A549 (cell line): ENCODE measurements around the gene PDLIM7. TPM values are rescaled to one million over a fixed set of nuclear protein-coding genes. Genes with fewer than 3 reads are reported as not detected.

Source experiments
- BHLHE40 ChIP-seq: IDR thresholded peaks from 2 replicates; pipeline ENCODE4 v1.6.1; 2012; ENCODE audit warnings: low read depth, low read length, inconsistent platforms
- CBX2 ChIP-seq: fragments of 200-600 bp; sonication (generic); IDR thresholded peaks from 2 replicates; pipeline ENCODE4 v1.6.1; 2016; ENCODE audit warnings: low read depth, mild to moderate bottlenecking, borderline replicate concordance
- CEBPB ChIP-seq, 2 experiments: fragments of >200 bp in 1 of 2; sonication (Bioruptor Twin) in 1 of 2; formaldehyde crosslinking in 1 of 2; IDR thresholded peaks; 2 replicates each; pipeline ENCODE4 v1.6.1; 2012 to 2016
- CHD2 ChIP-seq: fragments of 150-350 bp; IDR thresholded peaks from 2 replicates; pipeline ENCODE4 v1.6.1; 2014; ENCODE audit warnings: low read length; ENCODE audit not compliant: partially characterized antibody
- CHD4 ChIP-seq: fragments of 200-600 bp; sonication (generic); IDR thresholded peaks from 2 replicates; pipeline ENCODE4 v1.6.1; 2016; ENCODE audit warnings: antibody characterized with exemption, mild to moderate bottlenecking, borderline replicate concordance
- CTCF ChIP-seq: fragments of >200 bp; sonication (Bioruptor Twin); formaldehyde crosslinking; IDR thresholded peaks from 3 replicates; pipeline ENCODE4 v1.5.1; 2016
- EP300 ChIP-seq, 2 experiments: fragments of >200 bp; sonication (Bioruptor Twin); formaldehyde crosslinking; IDR thresholded peaks; 2 replicates in 1 of 2; 3 replicates in 1 of 2; pipeline ENCODE4 v1.6.1; 2016 to 2017
- FOSB ChIP-seq: fragments of 250-450 bp; sonication (Bioruptor Pico); IDR thresholded peaks from 2 replicates; pipeline ENCODE4 v1.5.0; 2020; ENCODE audit warnings: mild to moderate bottlenecking, moderate library complexity
- HDAC2 ChIP-seq: fragments of 200-600 bp; sonication (generic); IDR thresholded peaks from 2 replicates; pipeline ENCODE4 v1.6.1; 2016
- HES2 ChIP-seq: fragments of >200 bp; sonication (Bioruptor Twin); formaldehyde crosslinking; IDR thresholded peaks from 2 replicates; pipeline ENCODE4 v1.6.1; 2016
- HEYL ChIP-seq: fragments of 250-450 bp; sonication (Bioruptor Pico); IDR thresholded peaks from 2 replicates; pipeline ENCODE4 v1.8.0; 2021; ENCODE audit warnings: mild to moderate bottlenecking, moderate library complexity
- HMGXB4 ChIP-seq: fragments of 250-450 bp; sonication (Bioruptor Pico); IDR thresholded peaks from 2 replicates; pipeline ENCODE4 v1.5.0; 2021; ENCODE audit warnings: mild to moderate bottlenecking, moderate library complexity, borderline replicate concordance
- HOXB5 ChIP-seq: fragments of 250-450 bp; sonication (Bioruptor Pico); IDR thresholded peaks from 2 replicates; pipeline ENCODE4 v1.5.0; 2020; ENCODE audit warnings: mild to moderate bottlenecking, moderate library complexity
- JUN ChIP-seq, 2 experiments: fragments of >200 bp; sonication (Bioruptor Twin); formaldehyde crosslinking; IDR thresholded peaks; 2 replicates in 1 of 2; 3 replicates in 1 of 2; pipeline ENCODE4 v1.6.1; 2016 to 2017
- KDM1A ChIP-seq: fragments of 200-600 bp; sonication (generic); IDR thresholded peaks from 2 replicates; pipeline ENCODE4 v1.6.1; 2016; ENCODE audit warnings: low read depth, mild to moderate bottlenecking
- KDM5A ChIP-seq: fragments of 200-600 bp; sonication (generic); IDR thresholded peaks from 2 replicates; pipeline ENCODE4 v1.6.1; 2016; ENCODE audit warnings: antibody characterized with exemption, mild to moderate bottlenecking
- MAFK ChIP-seq: fragments of 450-650 bp; IDR thresholded peaks from 2 replicates; pipeline ENCODE4 v1.6.1; 2014; ENCODE audit not compliant: partially characterized antibody
- MYC ChIP-seq: IDR thresholded peaks from 2 replicates; pipeline ENCODE4 v1.6.1; 2012; ENCODE audit warnings: mild to moderate bottlenecking, inconsistent platforms, low read length, improper control_type of control experiment, borderline replicate concordance
- NPAS2 ChIP-seq: fragments of 250-450 bp; sonication (Bioruptor Pico); IDR thresholded peaks from 2 replicates; pipeline ENCODE4 v1.8.0; 2022; ENCODE audit warnings: mild to moderate bottlenecking, moderate library complexity, borderline replicate concordance
- NR3C1 ChIP-seq: fragments of >200 bp; sonication (Bioruptor Twin); formaldehyde crosslinking; IDR thresholded peaks from 3 replicates; pipeline ENCODE4 v1.6.1; 2017
- PBX3 ChIP-seq: IDR thresholded peaks from 2 replicates; pipeline ENCODE4 v1.6.1; 2012
- POLR2A ChIP-seq: IDR thresholded peaks from 2 replicates; pipeline ENCODE4 v1.6.1; 2012; ENCODE audit warnings: mild to moderate bottlenecking, low read length
- POLR2AphosphoS2 ChIP-seq: conservative IDR thresholded peaks from 2 replicates; pipeline ENCODE4 v1.6.1; 2012; ENCODE audit warnings: low read length, improper control_type of control experiment, inconsistent platforms
- RARB ChIP-seq: fragments of 250-450 bp; sonication (Bioruptor Pico); IDR thresholded peaks from 2 replicates; pipeline ENCODE4 v1.8.0; 2021; ENCODE audit warnings: mild to moderate bottlenecking, moderate library complexity
- RNF2 ChIP-seq: fragments of 200-600 bp; sonication (generic); IDR thresholded peaks from 2 replicates; pipeline ENCODE4 v1.6.1; 2016; ENCODE audit warnings: low read depth, mild to moderate bottlenecking, antibody characterized with exemption, moderate library complexity, borderline replicate concordance
- SMC3 ChIP-seq: fragments of >200 bp; sonication (Bioruptor Twin); formaldehyde crosslinking; IDR thresholded peaks from 3 replicates; pipeline ENCODE4 v1.6.1; 2018; ENCODE audit warnings: inconsistent platforms
- SREBF2 ChIP-seq: fragments of 450-650 bp; IDR thresholded peaks from 2 replicates; pipeline ENCODE4 v1.6.1; 2014; ENCODE audit warnings: mild to moderate bottlenecking, moderate library complexity
- TFCP2L1 ChIP-seq: fragments of 250-450 bp; sonication (Bioruptor Pico); IDR thresholded peaks from 2 replicates; pipeline ENCODE4 v1.5.0; 2021; ENCODE audit warnings: mild to moderate bottlenecking
- TP53 ChIP-seq: fragments of 250-450 bp; sonication (Bioruptor Pico); IDR thresholded peaks from 2 replicates; pipeline ENCODE4 v1.5.0; 2021; ENCODE audit warnings: mild to moderate bottlenecking, moderate library complexity
- ZC3H11A ChIP-seq: fragments of 450-650 bp; IDR thresholded peaks from 2 replicates; pipeline ENCODE4 v1.6.1; 2014; ENCODE audit warnings: antibody characterized with exemption, mild to moderate bottlenecking
- ZFP36 ChIP-seq: fragments of 450-650 bp; IDR thresholded peaks from 2 replicates; pipeline ENCODE4 v1.6.1; 2014; ENCODE audit warnings: borderline replicate concordance; ENCODE audit not compliant: partially characterized antibody
- ZNF302 ChIP-seq: fragments of 250-450 bp; sonication (Bioruptor Pico); IDR thresholded peaks from 2 replicates; pipeline ENCODE4 v1.9.0; 2021; ENCODE audit warnings: inconsistent platforms, mild to moderate bottlenecking, moderate library complexity
- ZSCAN20 ChIP-seq: fragments of 250-450 bp; sonication (Bioruptor Pico); IDR thresholded peaks from 2 replicates; pipeline ENCODE4 v1.8.0; 2022; ENCODE audit warnings: mild to moderate bottlenecking, moderate library complexity
- polyA plus RNA-seq, 4 experiments: library from polyadenylated mRNA; depleted of rRNA in 3 of 4; stranded (reverse); fragments of >200 nt; fragmentation: RNase III in 1 of 4; extraction: RNeasy Plus Mini Kit Qiagen cat#74134 plus additional on column Dnase treatment in 1 of 4; gene quantifications; 2 replicates in 3 of 4; 3 replicates in 1 of 4; pipeline ENCODE4 v1.2.3, GENCODE V29; 2011 to 2017
- TF ChIP-seq, protein P1 (sequence below): fragments of 450-650 bp; IDR thresholded peaks from 2 replicates; pipeline ENCODE4 v1.6.1; 2014; ENCODE audit warnings: antibody characterized with exemption
- TF ChIP-seq, protein P2 (sequence below): fragments of 200-600 bp; sonication (generic); IDR thresholded peaks from 2 replicates; pipeline ENCODE4 v1.6.1; 2016; ENCODE audit warnings: antibody characterized with exemption, mild to moderate bottlenecking, moderate library complexity

PDLIM7 gene
- polyA plus RNA-seq, 2 of the 4 experiments (the other 2 are of a cell fraction): 30.7 to 124 TPM

GRCh38 chr5:177455036-177455660 lies 42.3 kb downstream of the PDLIM7 start (continued):
- no peak; the same call in 1 of the 2 replicates for TF ChIP-seq RNF2
- no peak for TF ChIP-seq HES2
- no peak for TF ChIP-seq FOSB
- no peak for TF ChIP-seq POLR2AphosphoS2
- TF ChIP-seq HOXB5 (CRISPR knock-in tag): no peak
- TF ChIP-seq PBX3: no peak
- TF ChIP-seq, protein P1, sequence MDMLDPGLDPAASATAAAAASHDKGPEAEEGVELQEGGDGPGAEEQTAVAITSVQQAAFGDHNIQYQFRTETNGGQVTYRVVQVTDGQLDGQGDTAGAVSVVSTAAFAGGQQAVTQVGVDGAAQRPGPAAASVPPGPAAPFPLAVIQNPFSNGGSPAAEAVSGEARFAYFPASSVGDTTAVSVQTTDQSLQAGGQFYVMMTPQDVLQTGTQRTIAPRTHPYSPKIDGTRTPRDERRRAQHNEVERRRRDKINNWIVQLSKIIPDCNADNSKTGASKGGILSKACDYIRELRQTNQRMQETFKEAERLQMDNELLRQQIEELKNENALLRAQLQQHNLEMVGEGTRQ: peak; percentile 36; the same call in 1 of the 2 replicates
- no peak for TF ChIP-seq KDM5A
- TF ChIP-seq EP300 (IDR thresholded peaks at IDR 0.05): no peak
- no peak; the same call in 1 of the 2 replicates for TF ChIP-seq TFCP2L1 (CRISPR knock-in tag)
- TF ChIP-seq, protein P2, sequence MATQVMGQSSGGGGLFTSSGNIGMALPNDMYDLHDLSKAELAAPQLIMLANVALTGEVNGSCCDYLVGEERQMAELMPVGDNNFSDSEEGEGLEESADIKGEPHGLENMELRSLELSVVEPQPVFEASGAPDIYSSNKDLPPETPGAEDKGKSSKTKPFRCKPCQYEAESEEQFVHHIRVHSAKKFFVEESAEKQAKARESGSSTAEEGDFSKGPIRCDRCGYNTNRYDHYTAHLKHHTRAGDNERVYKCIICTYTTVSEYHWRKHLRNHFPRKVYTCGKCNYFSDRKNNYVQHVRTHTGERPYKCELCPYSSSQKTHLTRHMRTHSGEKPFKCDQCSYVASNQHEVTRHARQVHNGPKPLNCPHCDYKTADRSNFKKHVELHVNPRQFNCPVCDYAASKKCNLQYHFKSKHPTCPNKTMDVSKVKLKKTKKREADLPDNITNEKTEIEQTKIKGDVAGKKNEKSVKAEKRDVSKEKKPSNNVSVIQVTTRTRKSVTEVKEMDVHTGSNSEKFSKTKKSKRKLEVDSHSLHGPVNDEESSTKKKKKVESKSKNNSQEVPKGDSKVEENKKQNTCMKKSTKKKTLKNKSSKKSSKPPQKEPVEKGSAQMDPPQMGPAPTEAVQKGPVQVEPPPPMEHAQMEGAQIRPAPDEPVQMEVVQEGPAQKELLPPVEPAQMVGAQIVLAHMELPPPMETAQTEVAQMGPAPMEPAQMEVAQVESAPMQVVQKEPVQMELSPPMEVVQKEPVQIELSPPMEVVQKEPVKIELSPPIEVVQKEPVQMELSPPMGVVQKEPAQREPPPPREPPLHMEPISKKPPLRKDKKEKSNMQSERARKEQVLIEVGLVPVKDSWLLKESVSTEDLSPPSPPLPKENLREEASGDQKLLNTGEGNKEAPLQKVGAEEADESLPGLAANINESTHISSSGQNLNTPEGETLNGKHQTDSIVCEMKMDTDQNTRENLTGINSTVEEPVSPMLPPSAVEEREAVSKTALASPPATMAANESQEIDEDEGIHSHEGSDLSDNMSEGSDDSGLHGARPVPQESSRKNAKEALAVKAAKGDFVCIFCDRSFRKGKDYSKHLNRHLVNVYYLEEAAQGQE: no peak; the same call in 1 of the 2 replicates
- no peak for TF ChIP-seq ZNF302 (CRISPR knock-in tag)
- no peak for TF ChIP-seq RARB (CRISPR knock-in tag)
- TF ChIP-seq CEBPB (IDR thresholded peaks at IDR 0.05): no peak
- TF ChIP-seq MYC: peak; percentile 66; the same call in 1 of the 2 replicates
- TF ChIP-seq HMGXB4 (CRISPR knock-in tag): no peak
- TF ChIP-seq MAFK: no peak
- 0 out of 2 replicates have a peak, but pooled peaks have one; percentile 22 for TF ChIP-seq BHLHE40
- TF ChIP-seq SMC3: peak; percentile 39; the same call in 1 of the 3 replicates
- TF ChIP-seq KDM1A: no peak
- no peak for TF ChIP-seq ZFP36
- no peak for TF ChIP-seq HDAC2
- TF ChIP-seq ZSCAN20 (CRISPR knock-in tag): no peak
- TF ChIP-seq TP53 (CRISPR knock-in tag): no peak
- TF ChIP-seq POLR2A: peak; percentile 30; the same call in 1 of the 2 replicates
- no peak for TF ChIP-seq CHD2
- TF ChIP-seq NR3C1: no peak
- TF ChIP-seq ZC3H11A: no peak
- no peak for TF ChIP-seq CBX2
- no peak for TF ChIP-seq SREBF2
- no peak for TF ChIP-seq CHD4
- peak; percentile 69 for TF ChIP-seq CTCF
- TF ChIP-seq HEYL (CRISPR knock-in tag): no peak
- TF ChIP-seq JUN (IDR thresholded peaks at IDR 0.05): no peak; a peak in 1 of 5 replicates
- peak; percentile 38; the same call in 1 of the 2 replicates for TF ChIP-seq NPAS2 (CRISPR knock-in tag)
